ENCODE results near the gene TCP11L2. TPM values are rescaled to one million over a fixed set of nuclear protein-coding genes. Genes with fewer than 3 reads are reported as not detected.

The TCP11L2 gene
- total RNA-seq, 2 experiments from 2014 or later = 139 to 144 TPM

- ChIA-PET CTCF (interaction anchor here (0.8 to 3.5 kb wide), 6 partner anchors 29 to 76 kb away, joined by 3 to 13 read pairs (median 4); partner anchors contain the start of gene POLR3B), POLR2A (interaction anchor here (0.6 to 5.8 kb wide), 24 partner anchors 8 to 1195 kb away, joined by 3 to 157 read pairs (median 4); partner anchors contain the start of genes CKAP4, CRY1, POLR3B and TMEM263)
- Mint-ChIP-seq H3K4me3 (peak overlapping the region; percentile 99), H3K27me3 (no peaks in the 10 kb centered on the region), H3K36me3 (ENCODE audit: low read depth) (peaks cover 53% of the 10 kb centered on the region), H3K9me3 (no peaks in the 10 kb centered on the region), H3K4me1 (ENCODE audit: low read depth) (peaks cover 67% of the 10 kb centered on the region), H3K27ac (peak overlapping the region; percentile 99)
- DNase-seq (peak; percentile 86 to 99 (median 94)), ATAC-seq (ENCODE audit: poor library complexity) (peak; percentile 55)
- intact Hi-C loops (cut with DNase I, micrococcal nuclease) = loop anchor here (1.0 to 10.0 kb wide), 5 partner anchors 54 to 1319 kb away; partner anchors contain the start of genes CRY1 (in 1 of the 2), NOPCHAP1 (in 1 of the 2) and POLR3B (in 1 of the 2)
- TF ChIP-seq, protein P1, sequence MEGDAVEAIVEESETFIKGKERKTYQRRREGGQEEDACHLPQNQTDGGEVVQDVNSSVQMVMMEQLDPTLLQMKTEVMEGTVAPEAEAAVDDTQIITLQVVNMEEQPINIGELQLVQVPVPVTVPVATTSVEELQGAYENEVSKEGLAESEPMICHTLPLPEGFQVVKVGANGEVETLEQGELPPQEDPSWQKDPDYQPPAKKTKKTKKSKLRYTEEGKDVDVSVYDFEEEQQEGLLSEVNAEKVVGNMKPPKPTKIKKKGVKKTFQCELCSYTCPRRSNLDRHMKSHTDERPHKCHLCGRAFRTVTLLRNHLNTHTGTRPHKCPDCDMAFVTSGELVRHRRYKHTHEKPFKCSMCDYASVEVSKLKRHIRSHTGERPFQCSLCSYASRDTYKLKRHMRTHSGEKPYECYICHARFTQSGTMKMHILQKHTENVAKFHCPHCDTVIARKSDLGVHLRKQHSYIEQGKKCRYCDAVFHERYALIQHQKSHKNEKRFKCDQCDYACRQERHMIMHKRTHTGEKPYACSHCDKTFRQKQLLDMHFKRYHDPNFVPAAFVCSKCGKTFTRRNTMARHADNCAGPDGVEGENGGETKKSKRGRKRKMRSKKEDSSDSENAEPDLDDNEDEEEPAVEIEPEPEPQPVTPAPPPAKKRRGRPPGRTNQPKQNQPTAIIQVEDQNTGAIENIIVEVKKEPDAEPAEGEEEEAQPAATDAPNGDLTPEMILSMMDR (IDR thresholded peaks at IDR 0.05) = no peak
- H3K4me1 ChIP-seq (ENCODE audit: insufficient read depth, low read length) = peaks cover 46% of the 10 kb centered on the region
- H3K36me3 ChIP-seq (ENCODE audit: insufficient read depth, low read length) = peaks cover 12% of the 10 kb centered on the region
- H3K27me3 ChIP-seq (ENCODE audit: control insufficient read depth in 1 of 2, insufficient read depth in 2 of 2, low read length in 2 of 2) = no peaks in the 10 kb centered on the region
- peak overlapping the region; percentile 99 to 100 for H3K27ac ChIP-seq (ENCODE audit: low read depth in 1 of 2, low read length in 2 of 2)
- H3K9me3 ChIP-seq (ENCODE audit: control insufficient read depth in 1 of 2, insufficient read depth in 1 of 2, low read length in 2 of 2) = no peaks in the 10 kb centered on the region
- peak overlapping the region; percentile 97 for H3K4me3 ChIP-seq (ENCODE audit: low read length)
Observed at GRCh38 chr12:106303202-106303820, 778 bp downstream of the TCP11L2 start.

- intact Hi-C loops (cut with DNase I, micrococcal nuclease) = loop anchor here in 1 of 2 experiments (2.0 to 10.0 kb wide), 3 partner anchors 57 to 1319 kb away; partner anchors contain the start of genes CRY1 and NOPCHAP1
- TF ChIP-seq, protein P1 (IDR thresholded peaks at IDR 0.05) = no peak
- Mint-ChIP-seq H3K27me3 (no peaks in the 10 kb centered on the region), H3K27ac (peak overlapping the region; percentile 99), H3K4me3 (peak overlapping the region; percentile 99), H3K9me3 (no peaks in the 10 kb centered on the region), H3K36me3 (ENCODE audit: low read depth) (peaks cover 60% of the 10 kb centered on the region), H3K4me1 (ENCODE audit: low read depth) (peaks cover 74% of the 10 kb centered on the region)
- Histone ChIP-seq H3K9me3 (ENCODE audit: control insufficient read depth in 1 of 2, insufficient read depth in 1 of 2, low read length in 2 of 2) (no peaks in the 10 kb centered on the region), H3K36me3 (ENCODE audit: insufficient read depth, low read length) (peaks cover 12% of the 10 kb centered on the region), H3K27me3 (ENCODE audit: control insufficient read depth in 1 of 2, insufficient read depth in 2 of 2, low read length in 2 of 2) (no peaks in the 10 kb centered on the region), H3K27ac (ENCODE audit: low read depth in 1 of 2, low read length in 2 of 2) (peak overlapping the region; percentile 99 to 100), H3K4me3 (ENCODE audit: low read length) (peak overlapping the region; percentile 97), H3K4me1 (ENCODE audit: insufficient read depth, low read length) (peaks cover 46% of the 10 kb centered on the region)
- CTCF ChIA-PET = interaction anchor here (0.6 to 3.5 kb wide), 6 partner anchors 22 to 77 kb away, joined by 3 to 13 read pairs (median 4); partner anchors contain the start of gene POLR3B
- ATAC-seq (ENCODE audit: poor library complexity) (no peak), DNase-seq (peak in 5 of 14 experiments; percentile 2 to 45 (median 29))
- POLR2A ChIA-PET = interaction anchor here (0.8 to 5.8 kb wide), 15 partner anchors 9 to 651 kb away, joined by 3 to 157 read pairs (median 10); partner anchors contain the start of genes CKAP4, POLR3B and TMEM263
Observed at GRCh38 chr12:106304001-106304421, 1.5 kb downstream of the TCP11L2 start.

DNA sequence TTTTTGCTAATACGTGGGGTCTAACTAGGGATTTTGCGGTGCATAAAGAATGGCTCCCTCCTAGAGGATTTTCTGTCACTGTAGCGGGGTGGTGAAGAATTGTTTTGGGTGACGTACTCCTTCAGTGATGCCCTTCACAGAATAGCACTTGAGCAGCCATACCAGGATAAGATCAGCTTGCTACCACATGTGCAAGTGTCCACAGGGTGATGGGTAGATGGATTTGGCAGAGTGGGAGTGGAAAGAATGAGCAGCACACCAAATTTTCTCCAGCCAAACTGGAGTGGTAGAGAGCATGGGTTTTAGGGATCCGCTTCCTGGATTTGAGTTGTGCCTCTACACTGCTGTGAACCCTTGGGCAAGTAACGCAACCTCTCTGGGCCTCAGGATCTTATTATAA is 2.3 kb downstream of the TCP11L2 start:
- intact Hi-C loops (cut with DNase I, micrococcal nuclease) = loop anchor here in 1 of 2 experiments (2.0 to 10.0 kb wide), 4 partner anchors 48 to 1320 kb away; partner anchors contain the start of genes CRY1 and NOPCHAP1
- DNase-seq = no peak
- CTCF ChIA-PET = interaction anchor here (0.6 to 1.8 kb wide), 3 partner anchors 22 to 81 kb away, joined by 3 to 6 read pairs (median 3); no protein-coding TSS in a partner anchor
- Histone ChIP-seq H3K36me3 (ENCODE audit: insufficient read depth, low read length) (peaks cover 12% of the 10 kb centered on the region), H3K27me3 (ENCODE audit: control insufficient read depth in 1 of 2, insufficient read depth in 2 of 2, low read length in 2 of 2) (no peaks in the 10 kb centered on the region), H3K4me1 (ENCODE audit: insufficient read depth, low read length) (peaks cover 48% of the 10 kb centered on the region), H3K9me3 (ENCODE audit: control insufficient read depth in 1 of 2, insufficient read depth in 1 of 2, low read length in 2 of 2) (no peaks in the 10 kb centered on the region), H3K4me3 (ENCODE audit: low read length) (no peak overlapping the region), H3K27ac (ENCODE audit: low read depth in 1 of 2, low read length in 2 of 2) (peak overlapping the region; percentile 99 to 100)
- Mint-ChIP-seq H3K36me3 (ENCODE audit: low read depth) (peaks cover 68% of the 10 kb centered on the region), H3K4me1 (ENCODE audit: low read depth) (peaks cover 82% of the 10 kb centered on the region), H3K27me3 (no peaks in the 10 kb centered on the region), H3K4me3 (peak overlapping the region; percentile 99), H3K27ac (peak overlapping the region; percentile 99), H3K9me3 (no peaks in the 10 kb centered on the region)
- TF ChIP-seq, protein P1 (IDR thresholded peaks at IDR 0.05) = no peak
- ATAC-seq (ENCODE audit: poor library complexity) = no peak
- POLR2A ChIA-PET = interaction anchor here (1.2 to 5.8 kb wide), 5 partner anchors 11 to 651 kb away, joined by 5 to 157 read pairs (median 70); partner anchors contain the start of genes CKAP4, POLR3B and TMEM263

All from CD4-positive, alpha-beta T cell (primary cell).